HEK293 (cell line): Measurements from ENCODE around the gene SMARCD3.

ENCODE experiments used
- GLI2 ChIP-seq: fragments of 450-650 bp; formaldehyde crosslinking; IDR thresholded peaks from 2 replicates; pipeline ENCODE4; 2017; ENCODE audit warnings: missing biosample characterization, missing genetic modification characterization, low read depth, borderline replicate concordance
- GLIS2 ChIP-seq: fragments of 450-650 bp; formaldehyde crosslinking; IDR thresholded peaks from 2 replicates; pipeline ENCODE4 v1.5.1; 2016; ENCODE audit warnings: missing biosample characterization, missing genetic modification characterization
- TSHZ1 ChIP-seq: fragments of 450-650 bp; formaldehyde crosslinking; IDR thresholded peaks from 2 replicates; pipeline ENCODE4 v1.5.1; 2016; ENCODE audit warnings: missing biosample characterization, missing genetic modification characterization, borderline replicate concordance
- YY2 ChIP-seq: fragments of 450-650 bp; formaldehyde crosslinking; IDR thresholded peaks from 2 replicates; pipeline ENCODE4 v1.5.1; 2016; ENCODE audit warnings: missing biosample characterization, missing genetic modification characterization
- ZEB2 ChIP-seq: fragments of 450-650 bp; formaldehyde crosslinking; IDR thresholded peaks from 2 replicates; pipeline ENCODE4 v1.5.1; 2016; ENCODE audit warnings: missing biosample characterization, missing genetic modification characterization
- ZFHX2 ChIP-seq: fragments of 450-650 bp; formaldehyde crosslinking; conservative IDR thresholded peaks from 2 replicates; pipeline ENCODE4 v1.5.1; 2016; ENCODE audit warnings: missing biosample characterization, missing genetic modification characterization
- ZNF133 ChIP-seq: fragments of 450-650 bp; formaldehyde crosslinking; IDR thresholded peaks from 2 replicates; pipeline ENCODE4 v1.5.1; 2016; ENCODE audit warnings: missing biosample characterization, missing genetic modification characterization
- ZNF174 ChIP-seq: fragments of 450-650 bp; formaldehyde crosslinking; IDR thresholded peaks from 2 replicates; pipeline ENCODE4 v1.5.0; 2017; ENCODE audit warnings: missing biosample characterization, mild to moderate bottlenecking, missing genetic modification characterization
- ZNF223 ChIP-seq: fragments of 450-650 bp; formaldehyde crosslinking; IDR thresholded peaks from 2 replicates; pipeline ENCODE4 v1.5.1; 2016; ENCODE audit warnings: missing biosample characterization, missing genetic modification characterization
- ZNF501 ChIP-seq: fragments of 450-650 bp; formaldehyde crosslinking; IDR thresholded peaks from 2 replicates; pipeline ENCODE4 v1.5.1; 2016; ENCODE audit warnings: missing biosample characterization, missing genetic modification characterization
- ZNF518A ChIP-seq: fragments of 450-650 bp; formaldehyde crosslinking; conservative IDR thresholded peaks from 2 replicates; pipeline ENCODE4 v1.5.1; 2016; ENCODE audit warnings: low read depth, missing biosample characterization, missing genetic modification characterization
- ZNF549 ChIP-seq: fragments of 450-650 bp; IDR thresholded peaks from 2 replicates; pipeline ENCODE4 v1.5.1; 2018; ENCODE audit warnings: missing biosample characterization, missing genetic modification characterization, mild to moderate bottlenecking, inconsistent platforms, moderate library complexity
- ZNF580 ChIP-seq: fragments of 450-650 bp; formaldehyde crosslinking; IDR thresholded peaks from 2 replicates; pipeline ENCODE4 v1.5.1; 2016; ENCODE audit warnings: missing biosample characterization, missing genetic modification characterization
- ZNF610 ChIP-seq: fragments of 450-650 bp; formaldehyde crosslinking; IDR thresholded peaks from 2 replicates; pipeline ENCODE4 v1.5.1; 2016; ENCODE audit warnings: missing biosample characterization, missing genetic modification characterization, borderline replicate concordance
- ZNF660 ChIP-seq: fragments of 450-650 bp; IDR thresholded peaks from 2 replicates; pipeline ENCODE4 v1.5.1; 2018; ENCODE audit warnings: missing biosample characterization, mild to moderate bottlenecking, missing genetic modification characterization
- ZNF701 ChIP-seq: fragments of 450-650 bp; formaldehyde crosslinking; IDR thresholded peaks from 2 replicates; pipeline ENCODE4 v1.5.1; 2016; ENCODE audit warnings: missing biosample characterization, missing genetic modification characterization
- ZSCAN30 ChIP-seq: fragments of 450-650 bp; IDR thresholded peaks from 2 replicates; pipeline ENCODE4 v1.5.1; 2018; ENCODE audit warnings: missing biosample characterization, mild to moderate bottlenecking, missing genetic modification characterization, moderate library complexity
- ZXDB ChIP-seq: fragments of 450-650 bp; formaldehyde crosslinking; IDR thresholded peaks from 2 replicates; pipeline ENCODE4 v1.5.1; 2016; ENCODE audit warnings: missing biosample characterization, missing genetic modification characterization
- TF ChIP-seq, protein P1 (sequence below): fragments of 450-650 bp; formaldehyde crosslinking; IDR thresholded peaks from 2 replicates; pipeline ENCODE4 v1.5.1; 2016; ENCODE audit warnings: missing biosample characterization, missing genetic modification characterization
- TF ChIP-seq, protein P2 (sequence below): fragments of 450-650 bp; formaldehyde crosslinking; IDR thresholded peaks from 2 replicates; pipeline ENCODE4 v1.5.1; 2016; ENCODE audit warnings: missing biosample characterization, missing genetic modification characterization
- TF ChIP-seq, protein P3 (sequence below): sonication (generic); formaldehyde crosslinking; IDR thresholded peaks from 2 replicates; pipeline ENCODE4 v1.8.1; 2022; ENCODE audit warnings: mild to moderate bottlenecking, moderate library complexity, missing genetic modification reagents

SMARCD3 gene

DNA sequence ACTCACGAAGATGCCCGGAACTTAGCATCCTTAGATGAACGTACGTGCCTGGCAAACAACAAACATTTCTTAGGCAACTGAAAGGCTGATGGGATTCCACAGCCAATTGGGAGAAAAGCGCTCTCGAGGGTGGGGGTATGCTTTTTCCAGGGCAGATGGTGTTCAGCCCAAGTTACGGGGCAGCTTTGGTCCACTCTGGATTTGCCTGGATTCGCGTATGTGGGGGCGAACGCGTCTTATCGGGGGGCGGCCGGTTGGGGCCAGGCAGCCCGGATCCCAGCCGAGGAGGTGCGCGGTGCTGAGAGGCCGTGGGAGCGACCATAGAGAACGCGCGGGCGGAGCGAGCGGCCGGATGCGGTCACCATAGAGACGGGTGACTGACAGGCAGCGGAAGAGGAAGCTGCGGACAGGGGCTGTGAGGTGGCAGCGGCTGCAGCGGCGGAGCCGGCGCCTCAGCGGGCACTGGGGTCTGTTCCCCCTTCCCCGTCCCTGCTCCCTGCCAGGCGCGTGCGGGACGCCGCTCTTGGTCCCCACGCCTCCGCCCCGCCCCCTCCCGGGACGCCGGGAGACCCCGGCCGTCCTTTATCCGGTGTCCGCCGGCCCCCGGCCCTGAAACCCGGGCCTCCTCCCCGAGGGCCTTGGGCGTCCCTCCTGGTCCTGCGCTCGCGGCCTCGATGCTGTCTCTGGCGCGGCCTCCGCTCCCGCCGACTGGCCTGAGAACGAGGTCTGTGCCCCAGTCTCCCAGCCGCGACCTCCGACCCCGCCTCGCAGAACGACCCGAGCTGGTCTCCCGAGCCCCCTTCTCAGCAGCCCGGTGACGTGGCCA is 16.2 kb downstream of the SMARCD3 start, which contains the start of gene CHPF2 (continued):
- TF ChIP-seq ZNF518A (tag by site-specific recombination) = peak; percentile 53
- peak; percentile 15; the same call in 1 of the 2 replicates for TF ChIP-seq ZNF580 (tag by site-specific recombination)
- peak; percentile 89 for TF ChIP-seq ZNF501 (tag by site-specific recombination)
- TF ChIP-seq GLI2 (tag by site-specific recombination) = no peak
- TF ChIP-seq, protein P1, sequence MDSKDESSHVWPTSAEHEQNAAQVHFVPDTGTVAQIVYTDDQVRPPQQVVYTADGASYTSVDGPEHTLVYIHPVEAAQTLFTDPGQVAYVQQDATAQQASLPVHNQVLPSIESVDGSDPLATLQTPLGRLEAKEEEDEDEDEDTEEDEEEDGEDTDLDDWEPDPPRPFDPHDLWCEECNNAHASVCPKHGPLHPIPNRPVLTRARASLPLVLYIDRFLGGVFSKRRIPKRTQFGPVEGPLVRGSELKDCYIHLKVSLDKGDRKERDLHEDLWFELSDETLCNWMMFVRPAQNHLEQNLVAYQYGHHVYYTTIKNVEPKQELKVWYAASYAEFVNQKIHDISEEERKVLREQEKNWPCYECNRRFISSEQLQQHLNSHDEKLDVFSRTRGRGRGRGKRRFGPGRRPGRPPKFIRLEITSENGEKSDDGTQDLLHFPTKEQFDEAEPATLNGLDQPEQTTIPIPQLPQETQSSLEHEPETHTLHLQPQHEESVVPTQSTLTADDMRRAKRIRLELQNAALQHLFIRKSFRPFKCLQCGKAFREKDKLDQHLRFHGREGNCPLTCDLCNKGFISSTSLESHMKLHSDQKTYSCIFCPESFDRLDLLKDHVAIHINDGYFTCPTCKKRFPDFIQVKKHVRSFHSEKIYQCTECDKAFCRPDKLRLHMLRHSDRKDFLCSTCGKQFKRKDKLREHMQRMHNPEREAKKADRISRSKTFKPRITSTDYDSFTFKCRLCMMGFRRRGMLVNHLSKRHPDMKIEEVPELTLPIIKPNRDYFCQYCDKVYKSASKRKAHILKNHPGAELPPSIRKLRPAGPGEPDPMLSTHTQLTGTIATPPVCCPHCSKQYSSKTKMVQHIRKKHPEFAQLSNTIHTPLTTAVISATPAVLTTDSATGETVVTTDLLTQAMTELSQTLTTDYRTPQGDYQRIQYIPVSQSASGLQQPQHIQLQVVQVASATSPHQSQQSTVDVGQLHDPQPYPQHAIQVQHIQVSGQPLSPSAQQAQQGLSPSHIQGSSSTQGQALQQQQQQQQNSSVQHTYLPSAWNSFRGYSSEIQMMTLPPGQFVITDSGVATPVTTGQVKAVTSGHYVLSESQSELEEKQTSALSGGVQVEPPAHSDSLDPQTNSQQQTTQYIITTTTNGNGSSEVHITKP (tag by site-specific recombination) = peak; percentile 43
- TF ChIP-seq YY2 (tag by site-specific recombination) = peak; percentile 37
- TF ChIP-seq ZSCAN30 = peak; percentile 6; the same call in 1 of the 2 replicates
- no peak for TF ChIP-seq ZNF549 (tag by site-specific recombination)
- peak; percentile 85; the same call in 1 of the 2 replicates for TF ChIP-seq ZNF610 (tag by site-specific recombination)
- peak; percentile 92 for TF ChIP-seq ZFHX2 (tag by site-specific recombination)
- 0 out of 2 replicates have a peak, but pooled peaks have one; percentile 30 for TF ChIP-seq TSHZ1
- no peak for TF ChIP-seq ZNF174 (tag by site-specific recombination)
- TF ChIP-seq ZEB2 (tag by site-specific recombination) = peak; percentile 61
- TF ChIP-seq, protein P2, sequence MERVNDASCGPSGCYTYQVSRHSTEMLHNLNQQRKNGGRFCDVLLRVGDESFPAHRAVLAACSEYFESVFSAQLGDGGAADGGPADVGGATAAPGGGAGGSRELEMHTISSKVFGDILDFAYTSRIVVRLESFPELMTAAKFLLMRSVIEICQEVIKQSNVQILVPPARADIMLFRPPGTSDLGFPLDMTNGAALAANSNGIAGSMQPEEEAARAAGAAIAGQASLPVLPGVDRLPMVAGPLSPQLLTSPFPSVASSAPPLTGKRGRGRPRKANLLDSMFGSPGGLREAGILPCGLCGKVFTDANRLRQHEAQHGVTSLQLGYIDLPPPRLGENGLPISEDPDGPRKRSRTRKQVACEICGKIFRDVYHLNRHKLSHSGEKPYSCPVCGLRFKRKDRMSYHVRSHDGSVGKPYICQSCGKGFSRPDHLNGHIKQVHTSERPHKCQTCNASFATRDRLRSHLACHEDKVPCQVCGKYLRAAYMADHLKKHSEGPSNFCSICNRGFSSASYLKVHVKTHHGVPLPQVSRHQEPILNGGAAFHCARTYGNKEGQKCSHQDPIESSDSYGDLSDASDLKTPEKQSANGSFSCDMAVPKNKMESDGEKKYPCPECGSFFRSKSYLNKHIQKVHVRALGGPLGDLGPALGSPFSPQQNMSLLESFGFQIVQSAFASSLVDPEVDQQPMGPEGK = peak; percentile 88
- no peak for TF ChIP-seq ZNF701 (tag by site-specific recombination)
- TF ChIP-seq, protein P3, sequence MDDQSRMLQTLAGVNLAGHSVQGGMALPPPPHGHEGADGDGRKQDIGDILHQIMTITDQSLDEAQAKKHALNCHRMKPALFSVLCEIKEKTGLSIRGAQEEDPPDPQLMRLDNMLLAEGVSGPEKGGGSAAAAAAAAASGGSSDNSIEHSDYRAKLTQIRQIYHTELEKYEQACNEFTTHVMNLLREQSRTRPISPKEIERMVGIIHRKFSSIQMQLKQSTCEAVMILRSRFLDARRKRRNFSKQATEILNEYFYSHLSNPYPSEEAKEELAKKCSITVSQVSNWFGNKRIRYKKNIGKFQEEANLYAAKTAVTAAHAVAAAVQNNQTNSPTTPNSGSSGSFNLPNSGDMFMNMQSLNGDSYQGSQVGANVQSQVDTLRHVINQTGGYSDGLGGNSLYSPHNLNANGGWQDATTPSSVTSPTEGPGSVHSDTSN (CRISPR knock-in tag) = peak; percentile 98
- peak; percentile 73 for TF ChIP-seq ZXDB (tag by site-specific recombination)
- TF ChIP-seq ZNF660 (tag by site-specific recombination) = 0 out of 2 replicates have a peak, but pooled peaks have one; percentile 20
- TF ChIP-seq ZNF223 = no peak
- TF ChIP-seq ZNF133 (tag by site-specific recombination) = no peak
- peak; percentile 60 for TF ChIP-seq GLIS2
